NCI-H2227 (cell line): ENCODE results near the gene LPCAT2.

Source experiments
- DNase-seq: peaks from one replicate; lab custom pipeline; 2025; ENCODE audit not compliant: unreplicated experiment; lab: John Stamatoyannopoulos, UW

The LPCAT2 gene

DNA sequence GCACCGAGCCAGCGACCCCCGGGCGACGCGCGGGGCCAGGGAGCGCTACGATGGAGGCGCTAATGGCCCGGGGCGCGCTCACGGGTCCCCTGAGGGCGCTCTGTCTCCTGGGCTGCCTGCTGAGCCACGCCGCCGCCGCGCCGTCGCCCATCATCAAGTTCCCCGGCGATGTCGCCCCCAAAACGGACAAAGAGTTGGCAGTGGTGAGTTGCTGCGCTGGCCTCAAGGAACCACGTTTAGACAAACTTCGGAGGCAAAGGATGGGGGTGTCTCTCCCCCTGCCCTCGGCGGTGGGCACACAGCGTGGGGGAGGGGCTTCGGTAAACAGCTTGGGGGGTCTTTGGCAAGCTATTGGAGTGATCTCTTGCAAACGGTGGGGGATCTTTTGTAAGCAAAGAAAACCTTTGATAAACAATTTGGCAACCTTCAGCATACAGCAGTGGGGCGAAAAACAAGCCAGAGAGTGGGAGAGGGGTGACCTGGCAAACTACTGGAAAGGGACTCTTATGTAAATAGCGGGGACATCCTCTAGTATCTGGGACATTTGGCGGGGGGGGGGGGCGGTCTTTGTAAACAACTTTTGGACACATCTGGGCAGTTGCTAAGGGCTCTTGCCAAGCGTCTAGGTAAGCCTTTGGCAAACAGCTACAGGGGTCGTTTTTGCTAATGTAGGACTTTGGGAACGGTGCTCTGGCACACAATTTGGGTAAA lies 29.3 kb upstream of the LPCAT2 start:
- peak; percentile 36 for DNase-seq

DNA sequence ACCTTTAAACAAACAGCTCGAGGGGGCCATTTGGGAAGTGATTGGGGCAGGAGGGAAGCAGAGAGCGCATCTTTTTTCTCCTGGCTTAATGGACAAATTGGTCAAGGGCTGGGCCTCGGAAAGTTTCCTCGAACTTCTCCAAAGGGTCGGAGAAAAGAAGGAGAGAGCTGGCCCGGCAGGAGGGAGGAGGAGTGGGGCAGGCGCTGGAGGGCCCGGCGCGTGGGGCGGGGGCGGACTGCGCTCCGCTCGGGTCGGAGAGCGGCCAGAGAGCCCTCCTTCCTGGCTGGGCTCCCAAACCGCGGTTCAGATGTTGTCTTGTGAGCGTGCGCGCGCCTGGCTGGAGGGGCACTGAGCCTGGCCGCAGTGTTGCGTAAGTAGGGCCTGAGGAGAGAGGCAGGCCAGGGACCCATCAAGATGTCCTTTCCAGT lies 28.6 kb upstream of the LPCAT2 start:
- peak; percentile 16 for DNase-seq

DNA sequence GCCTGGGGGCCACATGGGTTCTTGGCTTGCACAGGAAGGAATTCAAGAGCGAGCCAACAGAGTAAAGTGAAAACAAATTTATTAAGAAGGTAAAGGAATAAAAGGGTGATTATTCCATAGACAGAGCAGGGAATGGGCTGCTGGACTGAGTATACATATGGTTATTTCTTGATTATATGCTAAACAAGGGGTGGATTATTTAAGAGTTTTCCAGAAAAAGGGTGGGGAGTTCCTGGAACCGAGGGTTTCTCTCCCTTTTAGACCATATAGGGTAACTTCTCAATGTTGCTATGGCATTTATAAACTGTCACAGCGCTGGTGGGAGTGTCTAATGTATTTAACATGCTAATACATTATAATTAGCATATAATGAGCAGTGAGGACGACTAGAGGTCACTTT lies 27.8 kb upstream of the LPCAT2 start:
- no peak for DNase-seq

DNA sequence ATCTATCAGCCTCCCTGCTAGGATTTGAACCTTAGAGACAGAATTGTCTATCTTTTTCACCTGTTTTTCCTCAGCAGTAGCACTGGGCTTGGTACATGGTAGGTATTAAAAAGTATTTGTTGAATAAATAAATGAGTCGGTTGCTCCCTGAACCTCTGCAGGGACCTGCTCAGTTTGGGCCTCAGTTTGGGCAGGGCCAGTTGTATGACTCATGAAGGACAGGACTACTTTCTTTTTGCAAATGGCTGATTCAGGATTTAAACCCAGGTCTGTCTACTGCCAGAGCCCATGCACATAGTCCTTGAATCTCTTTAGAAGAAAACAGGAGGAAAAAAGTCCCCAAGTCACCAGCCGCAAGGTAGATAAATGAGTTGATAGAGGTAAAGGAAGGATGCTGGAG lies 26.8 kb upstream of the LPCAT2 start:
- DNase-seq: no peak

DNA sequence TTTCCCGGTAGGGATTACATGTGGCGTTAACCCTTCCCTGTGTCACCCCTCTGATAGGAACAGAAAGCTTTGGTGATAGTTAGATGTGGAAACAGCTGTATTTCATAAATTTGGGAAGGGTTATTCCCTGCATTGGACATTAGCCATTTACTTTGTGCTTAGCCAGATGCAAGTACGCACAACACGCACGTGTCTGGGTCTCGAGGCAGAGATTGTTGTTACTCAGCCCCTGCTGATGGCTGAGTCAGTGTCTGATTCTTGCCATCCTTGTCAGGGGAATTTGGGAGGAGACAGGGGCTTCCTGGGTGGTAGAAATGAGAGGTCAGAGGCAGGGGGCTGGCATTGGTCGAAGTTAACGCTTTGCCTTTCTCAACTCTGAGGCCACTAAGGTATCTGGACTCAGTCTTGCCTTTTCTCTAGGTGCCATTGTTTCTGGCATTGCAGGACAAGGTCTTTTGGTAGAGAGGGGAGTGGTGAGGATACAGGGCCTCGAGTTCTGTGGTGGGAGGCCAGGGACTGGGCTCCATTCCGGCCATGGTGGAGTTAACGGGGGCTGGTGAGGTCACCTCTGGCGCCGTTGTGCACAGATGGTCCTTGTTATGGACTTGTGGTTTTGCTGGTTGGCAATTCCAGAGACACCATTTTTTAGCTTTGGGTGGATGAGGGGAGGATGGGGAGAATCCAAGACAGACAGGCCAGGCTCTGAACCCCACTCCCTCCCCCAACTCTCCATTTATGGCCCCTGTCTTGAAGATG lies 21.6 kb upstream of the LPCAT2 start:
- DNase-seq: no peak

DNA sequence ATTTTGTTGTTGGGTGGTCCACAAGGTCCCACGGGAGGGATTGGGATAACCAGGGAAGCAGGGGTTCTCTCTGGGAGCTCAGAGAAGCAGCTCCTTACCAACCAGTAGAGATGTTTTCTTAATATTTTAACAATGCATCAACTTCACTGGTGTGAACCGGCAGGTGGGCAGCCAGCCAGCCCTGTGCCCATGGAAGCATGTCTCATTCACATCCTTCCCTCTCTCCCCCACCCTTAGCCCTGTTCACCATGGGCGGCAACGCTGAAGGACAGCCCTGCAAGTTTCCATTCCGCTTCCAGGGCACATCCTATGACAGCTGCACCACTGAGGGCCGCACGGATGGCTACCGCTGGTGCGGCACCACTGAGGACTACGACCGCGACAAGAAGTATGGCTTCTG lies 20.6 kb upstream of the LPCAT2 start:
- no peak for DNase-seq

DNA sequence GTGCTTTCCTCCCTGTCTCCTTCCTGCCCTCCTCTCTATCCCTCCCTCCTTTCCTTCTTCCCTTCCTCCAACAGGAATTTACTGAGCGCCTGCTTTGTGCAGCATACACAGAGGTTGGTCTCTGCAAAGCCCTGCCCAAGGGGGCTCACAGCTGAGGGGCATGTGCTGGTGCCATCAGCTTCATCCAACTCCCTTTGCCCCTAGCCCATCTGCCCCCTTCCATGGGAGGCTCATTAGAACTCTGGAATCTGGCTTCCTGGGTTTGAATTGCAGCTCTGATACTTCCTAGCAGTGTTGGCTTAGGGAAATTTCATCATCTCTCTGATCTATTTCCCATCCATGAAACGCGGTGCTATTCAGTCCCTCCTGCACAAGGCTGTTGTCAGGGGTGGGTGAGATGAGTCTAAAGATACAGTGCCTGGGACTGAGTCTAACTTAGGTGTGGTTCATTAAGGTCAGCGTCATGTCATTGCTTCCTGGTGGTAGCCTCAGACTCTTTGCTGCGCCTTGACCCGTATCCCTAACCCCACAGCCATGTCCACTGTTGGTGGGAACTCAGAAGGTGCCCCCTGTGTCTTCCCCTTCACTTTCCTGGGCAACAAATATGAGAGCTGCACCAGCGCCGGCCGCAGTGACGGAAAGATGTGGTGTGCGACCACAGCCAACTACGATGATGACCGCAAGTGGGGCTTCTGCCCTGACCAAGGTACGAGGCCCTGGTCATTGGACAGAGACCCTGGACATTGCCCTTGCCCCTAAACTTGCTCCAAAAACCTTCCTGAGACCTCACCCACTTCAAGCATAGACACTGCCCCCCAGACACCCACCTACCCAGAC lies 19.5 kb upstream of the LPCAT2 start:
- DNase-seq: no peak

DNA sequence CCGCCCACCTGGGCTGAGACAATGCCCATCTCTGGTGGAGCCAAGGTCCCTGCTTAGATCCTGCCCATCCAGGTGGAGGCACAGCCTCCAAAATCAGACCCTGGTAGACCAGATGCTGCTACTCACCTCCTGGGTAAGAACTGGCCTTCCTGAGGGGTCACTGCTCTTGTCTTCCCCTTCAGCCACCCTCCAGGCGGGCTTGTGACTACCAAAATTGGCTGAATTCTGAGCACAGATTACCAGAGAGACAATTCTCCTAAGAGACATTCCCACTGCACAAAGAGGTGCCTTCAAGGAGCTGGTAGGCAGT lies 19.0 kb upstream of the LPCAT2 start:
- DNase-seq: no peak

DNA sequence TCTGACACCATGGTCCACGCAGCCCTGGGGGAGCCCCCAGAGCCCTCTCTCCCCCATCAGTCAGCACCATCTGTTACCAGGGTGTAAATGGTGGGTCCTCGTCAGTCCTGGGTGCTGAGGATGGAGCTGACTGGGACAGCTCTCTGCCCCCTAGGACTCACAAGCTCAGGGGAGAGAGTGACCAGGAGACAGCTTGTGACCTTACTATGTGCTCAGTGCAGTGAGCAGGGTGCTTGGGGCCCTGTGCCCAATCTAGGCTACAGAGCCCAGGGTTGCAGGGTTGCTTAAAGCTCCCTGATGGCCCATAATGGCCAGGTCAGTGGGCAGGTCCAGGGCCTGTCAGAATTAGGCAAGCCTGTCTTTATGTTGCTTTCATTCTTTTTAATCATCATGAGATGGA lies 18.6 kb upstream of the LPCAT2 start:
- no peak for DNase-seq

DNA sequence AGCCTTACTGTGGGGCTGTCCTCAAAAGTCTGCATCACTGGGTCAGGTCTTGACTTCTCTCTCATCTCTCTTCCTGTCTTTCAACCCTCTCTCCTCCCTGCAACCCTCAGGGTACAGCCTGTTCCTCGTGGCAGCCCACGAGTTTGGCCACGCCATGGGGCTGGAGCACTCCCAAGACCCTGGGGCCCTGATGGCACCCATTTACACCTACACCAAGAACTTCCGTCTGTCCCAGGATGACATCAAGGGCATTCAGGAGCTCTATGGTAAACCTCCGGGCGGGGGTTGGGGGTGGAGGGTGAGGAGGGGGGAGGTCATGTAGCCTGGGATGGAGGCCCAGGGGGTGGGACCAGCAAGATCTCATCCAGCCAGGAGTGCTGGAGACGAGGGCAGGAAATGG lies 17.2 kb upstream of the LPCAT2 start:
- no peak for DNase-seq

DNA sequence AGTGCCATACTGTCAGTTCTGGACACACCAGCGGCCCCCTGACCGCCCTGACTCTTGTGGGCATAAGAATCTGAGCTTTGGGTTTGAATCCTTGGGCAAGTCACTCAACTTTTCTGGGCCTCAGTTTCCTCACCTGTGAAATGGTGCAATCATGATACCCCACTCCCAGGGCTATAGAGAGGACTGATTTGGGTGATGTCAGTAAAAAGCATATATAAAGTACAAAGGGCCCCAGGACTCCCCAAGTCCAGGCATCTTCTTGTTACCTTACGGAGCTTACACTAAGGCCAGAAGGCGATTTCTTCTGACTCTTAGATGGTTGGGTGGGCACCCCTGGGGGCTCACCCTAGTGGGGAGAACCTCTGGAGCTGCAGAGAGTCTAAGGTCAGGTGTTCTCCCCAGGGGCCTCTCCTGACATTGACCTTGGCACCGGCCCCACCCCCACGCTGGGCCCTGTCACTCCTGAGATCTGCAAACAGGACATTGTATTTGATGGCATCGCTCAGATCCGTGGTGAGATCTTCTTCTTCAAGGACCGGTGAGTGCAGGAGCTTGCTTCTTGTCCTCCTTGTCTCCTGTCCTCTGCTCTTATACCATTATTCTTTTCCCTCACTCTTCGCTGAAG lies 16.0 kb upstream of the LPCAT2 start:
- DNase-seq: no peak

DNA sequence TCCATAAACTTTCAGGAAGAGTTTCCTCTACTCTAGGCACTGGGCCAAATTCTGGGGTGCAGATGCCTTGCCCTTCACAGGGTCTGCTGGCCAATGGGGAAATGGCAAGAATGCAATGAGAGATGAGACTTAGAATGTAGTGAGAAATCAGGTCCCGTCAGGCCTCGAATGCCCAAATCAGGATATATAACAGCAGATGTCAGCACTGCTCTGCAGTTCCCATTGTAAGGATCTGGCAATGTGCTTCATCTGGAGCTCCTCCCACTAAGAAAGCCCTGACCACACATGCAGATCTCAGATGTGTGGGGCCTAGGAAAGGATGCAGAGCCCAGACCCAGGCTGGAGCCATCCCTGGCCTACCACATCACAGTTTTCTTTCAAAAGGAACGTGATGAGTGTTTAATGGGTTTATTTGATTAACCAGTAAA lies 13.9 kb upstream of the LPCAT2 start:
- no peak for DNase-seq

DNA sequence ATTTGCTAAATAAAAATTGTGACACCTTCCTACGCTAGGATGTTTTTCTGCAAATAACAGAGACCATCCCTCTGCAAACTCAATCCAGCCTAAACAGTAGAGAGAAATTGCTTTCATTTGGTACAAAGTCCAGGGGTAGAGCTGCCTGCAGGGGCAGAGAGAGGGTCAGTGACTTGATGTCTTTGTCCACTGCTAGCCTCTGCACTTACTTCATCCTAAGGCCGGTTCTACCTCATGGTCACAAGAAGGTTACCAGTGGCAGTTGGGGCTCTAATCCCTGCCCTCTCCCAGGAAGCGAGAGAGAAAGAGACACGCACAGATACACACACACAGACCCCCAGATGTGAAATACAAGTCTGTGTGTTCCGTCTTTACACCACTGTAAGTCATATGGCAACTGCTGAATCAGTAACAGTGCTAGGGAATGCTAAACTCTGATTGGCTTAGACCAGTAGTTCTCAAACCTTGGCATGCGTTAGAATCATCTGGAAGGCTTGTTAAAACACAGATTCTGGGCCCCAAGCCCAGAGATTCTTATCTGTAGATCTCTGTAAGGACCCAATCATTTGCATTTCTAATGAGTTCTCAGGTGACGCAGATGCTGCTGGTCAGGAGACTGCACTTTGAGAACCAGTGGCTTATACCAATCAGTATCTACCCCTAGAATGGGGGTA lies 13.1 kb upstream of the LPCAT2 start:
- DNase-seq: no peak

DNA sequence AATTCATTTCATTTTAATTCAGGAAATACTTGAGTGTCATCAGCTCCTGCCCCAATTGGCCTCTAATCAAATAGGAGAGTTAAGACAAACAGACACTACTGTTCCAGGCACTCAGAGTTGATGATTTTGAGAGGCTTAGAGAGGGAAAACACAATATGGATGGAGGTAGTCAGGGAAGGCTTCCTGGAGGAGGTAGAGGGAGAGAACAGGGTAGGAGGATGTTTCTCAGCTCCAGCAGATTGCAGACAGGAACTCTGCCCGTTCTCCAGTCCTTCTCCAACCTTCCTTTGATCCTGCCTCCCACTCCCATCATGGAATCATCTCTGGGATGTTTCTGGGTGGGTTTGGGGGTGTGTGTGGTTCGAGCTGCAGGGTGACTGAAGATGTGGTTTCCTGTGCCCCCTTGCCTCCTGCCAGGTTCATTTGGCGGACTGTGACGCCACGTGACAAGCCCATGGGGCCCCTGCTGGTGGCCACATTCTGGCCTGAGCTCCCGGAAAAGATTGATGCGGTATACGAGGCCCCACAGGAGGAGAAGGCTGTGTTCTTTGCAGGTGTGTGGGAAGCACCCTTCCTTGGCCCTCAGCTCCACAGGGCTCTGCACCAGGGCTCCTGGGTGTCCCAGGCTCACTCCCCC lies 12.2 kb upstream of the LPCAT2 start:
- DNase-seq: no peak

DNA sequence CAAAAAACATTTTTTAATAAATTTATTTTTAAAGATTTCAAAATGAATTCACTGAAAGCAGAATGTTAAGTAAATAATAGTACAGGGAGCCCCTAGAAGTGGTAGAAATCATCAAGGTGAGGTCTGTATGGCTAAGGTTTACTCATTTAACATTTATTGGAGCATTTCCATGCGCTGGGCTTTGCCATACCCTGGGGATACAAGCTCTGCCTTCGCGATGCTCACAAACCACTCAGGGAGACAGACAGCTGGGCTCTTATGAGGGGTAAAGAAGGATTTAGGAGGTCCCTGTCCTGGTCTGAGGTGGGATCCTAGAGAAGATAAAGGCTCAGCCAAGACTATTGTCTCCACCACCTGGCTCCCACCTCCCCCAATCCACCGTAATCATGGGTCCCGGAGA lies 11.3 kb upstream of the LPCAT2 start:
- no peak for DNase-seq

DNA sequence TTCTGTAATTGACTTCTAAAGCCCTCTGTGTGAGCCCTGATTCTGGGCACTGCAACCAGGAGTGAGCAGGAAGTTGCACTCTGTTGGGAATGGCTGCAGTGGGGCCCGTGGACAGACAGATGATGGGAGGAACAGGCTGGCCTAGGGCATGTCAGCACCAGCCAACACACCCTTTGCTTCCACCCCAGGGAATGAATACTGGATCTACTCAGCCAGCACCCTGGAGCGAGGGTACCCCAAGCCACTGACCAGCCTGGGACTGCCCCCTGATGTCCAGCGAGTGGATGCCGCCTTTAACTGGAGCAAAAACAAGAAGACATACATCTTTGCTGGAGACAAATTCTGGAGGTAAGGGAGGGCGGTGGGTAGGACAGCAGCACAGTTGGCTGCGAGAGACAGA lies 10.8 kb upstream of the LPCAT2 start:
- no peak for DNase-seq

DNA sequence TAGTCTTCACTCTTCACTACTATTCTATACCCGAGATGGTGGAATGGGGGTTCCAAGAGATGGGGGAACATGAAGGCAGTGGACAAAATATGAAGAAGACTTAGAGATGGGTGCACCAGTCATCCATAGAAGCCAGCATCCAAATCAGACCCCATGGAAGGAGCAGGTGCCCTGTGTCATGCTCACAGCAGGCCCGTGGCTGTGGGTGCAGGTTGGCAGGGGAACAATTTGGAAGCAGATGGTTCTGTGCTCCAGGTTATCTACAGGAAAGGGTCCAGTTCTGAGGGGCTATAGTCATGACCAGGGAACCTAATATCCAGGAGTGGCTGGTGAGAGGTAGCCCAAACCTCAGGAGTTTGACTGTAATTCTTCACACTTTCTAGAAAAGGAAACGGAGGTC lies 9.6 kb upstream of the LPCAT2 start:
- no peak for DNase-seq

DNA sequence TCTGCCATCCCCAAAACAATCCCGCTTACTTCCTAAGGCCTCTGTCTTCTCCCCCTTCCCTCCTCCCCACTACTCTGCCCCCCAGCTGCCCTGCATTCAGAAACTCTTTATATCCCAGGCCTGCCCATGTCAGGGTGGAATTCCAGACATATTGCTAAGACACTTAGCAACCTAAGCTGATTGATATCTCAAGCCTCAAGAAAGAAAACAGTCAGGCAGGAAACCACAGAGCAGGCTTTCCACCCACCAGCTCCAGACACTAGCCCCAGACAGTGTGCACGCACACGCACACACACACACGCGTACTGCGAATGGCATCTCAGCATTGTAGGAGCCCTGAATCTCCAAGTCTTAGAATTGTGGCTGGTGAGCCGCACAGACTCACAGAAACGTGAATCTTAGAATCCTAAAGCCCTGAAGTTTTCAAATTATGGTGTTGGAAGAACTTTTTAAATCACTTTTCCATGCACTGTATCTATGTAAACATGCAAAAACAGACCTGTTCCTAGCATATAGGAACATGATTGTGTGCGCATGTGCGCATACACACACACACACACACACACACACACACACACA lies 8.8 kb upstream of the LPCAT2 start:
- peak; percentile 8 for DNase-seq

DNA sequence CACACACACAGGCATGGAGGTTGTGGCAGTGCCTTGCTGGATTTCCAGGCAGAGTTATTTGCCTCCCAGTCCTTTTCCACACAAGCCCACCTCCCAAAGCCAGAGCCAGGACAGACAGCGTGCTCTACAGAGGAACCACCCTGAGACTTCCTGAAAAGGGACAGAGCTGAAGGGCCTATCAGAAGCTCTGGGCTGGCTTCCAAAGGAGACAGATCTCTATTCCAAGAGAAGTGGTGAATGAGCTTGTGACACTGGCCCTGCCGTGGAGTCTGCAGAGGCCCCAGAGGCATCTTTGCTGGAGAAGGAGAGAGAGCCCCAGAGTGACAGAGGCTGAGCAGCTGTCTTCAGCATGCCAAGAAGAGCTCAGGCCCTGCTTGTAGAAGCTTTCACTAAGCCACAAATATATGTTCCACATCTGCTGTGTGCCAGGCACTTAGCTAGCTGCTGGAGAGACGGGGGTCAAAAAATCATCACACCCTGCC lies 8.3 kb upstream of the LPCAT2 start:
- DNase-seq: no peak
